Measurements from ENCODE around the gene PDCD5.
"Not testable (repeated sequence)": the region's sequence is repeated elsewhere in the genome, so short reads cannot be mapped to it uniquely, and the experiment has no call there.

GRCh38 chr19:32541376-32541775 lies 39.6 kb upstream of the PDCD5 start:
- TF ChIP-seq CTCF (IDR thresholded peaks at IDR 0.05; ENCODE audit: low read depth, low read length); EZH2phosphoT487 (IDR thresholded peaks at IDR 0.05; ENCODE audit: low read depth): not testable (repeated sequence)

Data from OCI-LY3 (cell line).